ENCODE measurements around the gene C1QTNF6.
"Not testable (repeated sequence)": the region's sequence is repeated elsewhere in the genome, so short reads cannot be mapped to it uniquely, and the experiment has no call there.

The C1QTNF6 gene

DNA sequence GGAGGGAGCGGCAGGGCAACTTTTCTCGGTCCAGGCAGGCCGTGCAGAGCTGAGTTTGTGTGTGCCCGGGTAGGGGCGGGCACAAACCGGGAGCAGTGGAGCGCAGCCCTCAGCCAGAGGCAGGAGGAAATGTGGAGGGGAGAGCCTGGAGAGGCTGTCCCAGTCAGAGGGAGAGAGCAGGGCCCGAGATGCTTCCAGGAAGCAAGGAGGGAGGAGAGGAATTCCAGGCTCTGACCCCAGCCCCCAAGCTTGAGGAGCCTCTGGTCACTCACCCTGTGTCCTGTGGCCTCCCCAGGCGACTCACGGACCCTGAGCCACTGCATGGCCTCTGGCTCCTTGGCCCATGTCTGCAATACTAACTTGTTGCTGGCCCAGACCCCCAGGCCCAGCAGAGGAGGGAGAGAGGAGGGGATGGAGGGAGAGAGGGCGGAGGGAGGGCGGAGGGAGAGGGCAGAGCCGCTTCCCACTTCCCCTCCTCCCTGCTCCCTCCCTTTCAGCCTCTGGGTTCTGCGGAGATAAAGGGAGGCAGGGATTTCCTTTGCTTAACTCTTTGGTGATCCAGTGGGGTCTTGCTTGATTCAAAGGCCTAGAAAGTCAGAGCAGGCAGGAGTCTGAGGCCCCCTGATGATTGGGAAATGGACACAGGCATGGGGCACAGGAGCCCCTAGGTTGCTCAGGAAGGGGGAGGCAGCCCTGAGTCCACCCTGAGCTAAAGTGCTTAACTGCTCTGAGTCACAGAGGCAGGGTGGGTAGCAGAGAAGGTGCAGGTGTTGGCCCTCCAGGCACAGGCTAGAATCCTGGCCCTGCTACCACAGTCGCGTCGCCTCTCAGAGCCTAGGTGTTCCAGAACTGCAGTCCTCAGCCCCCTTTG, at the start of gene C1QTNF6:
C1QTNF6 (minus strand) TSS at position 357 of the 871 bp plus-strand sequence; CDS start at position 323, 34 bp downstream.
- DNase-seq (ENCODE audit: low read depth in 2 of 2) = no peak

DNA sequence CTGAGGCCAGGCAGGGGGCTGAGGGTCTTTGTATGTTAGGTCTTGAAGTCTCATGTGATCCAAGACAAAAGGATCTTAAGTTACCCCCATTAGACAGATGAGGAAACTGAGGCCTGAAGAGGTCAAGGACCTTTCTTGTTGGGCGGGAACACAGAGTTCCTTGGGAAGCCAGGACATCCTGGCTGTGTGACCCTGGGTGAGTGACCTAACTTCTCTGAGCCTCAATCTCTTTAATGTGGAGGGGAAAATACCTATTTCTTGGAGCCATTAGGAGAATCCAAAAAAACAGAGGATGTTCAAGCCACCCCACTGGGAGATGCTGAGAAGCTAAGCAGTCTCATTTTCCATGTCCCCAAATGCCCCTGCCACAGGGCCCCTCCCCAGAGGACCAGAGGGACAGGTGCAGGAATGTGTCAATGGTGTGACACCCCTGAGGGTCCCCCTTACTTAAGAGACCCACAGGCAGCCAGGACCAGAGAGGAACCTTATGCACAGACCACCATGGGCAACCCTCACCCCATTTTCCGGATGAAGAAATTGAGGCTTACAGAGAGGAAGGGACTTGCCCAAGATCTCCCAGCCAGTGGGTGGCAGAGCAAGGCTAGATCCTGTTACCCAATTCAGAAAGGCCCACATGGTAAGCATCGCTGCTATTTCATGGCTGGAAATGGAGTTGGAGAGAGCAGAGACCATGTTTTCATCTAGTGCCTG, 48.0 kb upstream of the C1QTNF6 start:
- no peak for DNase-seq (ENCODE audit: low read depth in 2 of 2)

GRCh38 chr22:37234736-37235711, 47.0 kb upstream of the C1QTNF6 start:
- no peak for DNase-seq (ENCODE audit: low read depth in 2 of 2)

DNA sequence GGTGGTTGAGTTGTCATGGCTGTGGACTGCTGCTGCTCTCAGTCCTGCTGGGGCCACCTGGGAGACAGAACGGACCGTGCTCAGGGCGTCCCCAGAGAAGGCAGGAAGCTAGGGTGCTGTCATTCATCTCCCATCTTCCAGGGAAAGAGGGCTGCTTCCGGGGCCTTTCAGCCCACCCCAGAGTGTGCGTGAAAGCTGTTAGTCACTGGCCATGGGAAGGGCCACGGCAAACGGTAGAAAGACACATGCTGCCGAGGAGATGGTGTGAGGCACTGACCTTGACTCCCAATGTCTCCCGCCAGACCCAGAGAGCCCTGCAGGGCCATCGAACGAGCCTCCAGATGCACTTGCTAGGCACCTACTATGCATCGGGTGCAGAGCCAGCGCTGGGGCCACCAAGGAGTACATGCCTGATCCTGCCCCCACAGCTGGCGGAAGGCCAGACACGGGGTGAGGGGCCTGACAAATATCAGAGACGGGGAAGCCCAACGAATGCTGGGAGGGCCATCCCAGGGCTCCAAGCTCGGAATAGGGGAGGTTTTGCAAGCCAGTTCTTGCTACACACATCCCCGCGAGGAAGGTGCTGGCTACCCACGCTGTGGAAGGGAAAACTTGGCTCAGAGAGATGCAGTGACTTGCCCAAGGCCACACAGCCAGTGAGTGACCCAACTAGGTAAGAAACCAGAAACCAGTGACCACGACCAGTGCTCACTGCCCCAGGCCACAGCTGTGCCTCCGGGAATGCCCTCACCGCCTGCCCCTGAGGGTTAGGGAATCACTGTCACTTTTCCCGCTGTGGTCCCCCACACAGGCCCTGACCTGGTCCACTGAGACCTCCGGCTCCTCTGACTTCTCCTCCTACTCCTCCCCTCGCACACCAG, 45.9 kb upstream of the C1QTNF6 start:
- no peak for DNase-seq (ENCODE audit: low read depth in 2 of 2)

DNA sequence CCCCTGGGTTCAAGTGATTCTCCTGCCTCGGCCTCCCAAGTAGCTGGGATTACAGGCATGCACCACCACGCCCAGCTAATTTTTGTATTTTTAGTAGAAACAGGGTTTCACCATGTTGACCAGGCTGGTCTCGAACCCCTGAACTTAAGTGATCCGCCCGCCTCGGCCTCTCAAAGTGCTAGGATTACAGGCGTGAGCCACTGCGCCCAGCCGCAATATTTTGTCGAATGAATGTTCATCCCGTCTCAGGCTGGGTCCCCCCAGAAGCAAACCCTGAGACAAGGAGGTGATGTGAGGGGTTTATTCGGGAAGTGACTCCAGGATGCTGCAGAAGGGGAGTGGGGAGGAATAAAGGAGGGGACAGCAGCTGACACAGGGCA, 45.3 kb upstream of the C1QTNF6 start:
- not testable (repeated sequence) for DNase-seq (ENCODE audit: low read depth in 2 of 2)

DNA sequence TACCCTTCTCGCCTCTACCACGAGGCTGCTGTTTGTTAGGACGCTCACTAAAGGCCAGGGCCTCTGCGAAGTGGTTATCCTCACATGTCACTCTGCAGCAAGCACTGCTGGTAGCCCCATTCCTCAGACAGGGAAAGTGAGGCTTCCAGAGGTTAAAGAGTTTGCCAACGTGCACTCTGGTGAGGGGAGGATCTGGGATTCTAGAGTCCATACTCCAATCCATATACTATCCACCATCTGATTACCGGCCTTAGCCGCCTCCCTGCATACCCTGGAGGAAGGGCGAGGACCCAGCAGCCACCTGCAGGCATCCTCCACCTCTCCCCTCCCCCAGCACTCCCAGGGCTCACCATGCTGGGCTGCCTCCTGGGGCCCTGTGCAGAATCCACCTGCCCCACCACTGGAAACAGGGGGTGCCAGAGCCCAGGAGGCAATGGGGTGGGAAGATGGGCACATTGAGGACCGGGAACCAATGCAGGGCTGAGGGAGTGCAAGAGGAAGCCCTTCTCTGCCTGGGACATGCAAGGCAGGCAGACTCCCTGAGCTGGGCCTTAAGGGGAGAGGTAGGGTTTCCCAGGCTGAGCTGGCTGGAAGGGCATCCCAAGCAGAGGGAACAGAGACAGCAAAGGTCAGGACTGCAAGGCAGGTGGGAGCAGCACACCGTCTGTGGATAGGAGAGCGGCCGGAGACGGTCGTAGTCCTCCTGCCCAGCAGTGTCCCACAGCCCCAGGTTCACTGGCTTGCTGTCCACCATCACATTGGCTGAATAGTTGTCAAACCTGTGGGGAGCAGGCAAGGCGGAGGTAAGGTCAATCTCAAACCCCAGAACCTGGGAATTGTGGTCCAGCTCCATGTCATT, 44.3 kb upstream of the C1QTNF6 start:
- DNase-seq (ENCODE audit: low read depth in 2 of 2) = no peak

DNA sequence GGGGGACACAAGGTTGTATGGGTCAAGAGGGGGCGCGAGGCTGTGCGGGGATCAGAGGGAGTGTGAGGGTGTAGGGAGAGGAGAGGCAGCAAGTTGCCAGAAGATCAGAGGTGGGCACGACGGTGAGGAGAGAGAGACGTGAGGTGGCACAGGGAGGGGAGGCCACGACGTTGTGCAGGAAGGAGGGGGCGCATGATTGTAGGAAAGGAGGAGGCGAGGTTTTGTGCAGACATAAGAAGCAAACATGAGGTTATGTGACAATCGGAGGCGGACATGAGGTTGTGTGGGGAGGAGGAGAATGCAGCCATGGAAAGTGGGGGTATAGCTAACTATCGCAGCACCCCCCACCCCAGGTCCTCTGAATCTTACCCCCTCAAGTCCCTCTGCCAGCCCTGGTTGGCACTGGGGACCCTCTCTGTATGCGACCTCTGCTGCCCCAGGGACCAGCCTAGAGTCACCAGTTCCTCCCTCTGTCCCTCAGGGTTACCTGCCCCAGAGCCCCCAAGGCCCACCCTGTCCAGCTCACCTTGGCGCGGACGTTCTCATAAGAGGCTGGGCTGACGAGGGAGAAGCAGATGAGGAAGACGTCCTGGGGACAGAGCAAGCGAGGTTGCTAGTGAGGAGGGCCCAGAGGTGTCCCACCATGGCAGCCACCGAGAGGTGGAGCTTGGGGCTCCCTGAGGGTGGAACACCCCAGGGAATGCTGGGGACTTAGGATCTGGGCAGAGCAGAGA, 43.5 kb upstream of the C1QTNF6 start:
- no peak for DNase-seq (ENCODE audit: low read depth in 2 of 2)

DNA sequence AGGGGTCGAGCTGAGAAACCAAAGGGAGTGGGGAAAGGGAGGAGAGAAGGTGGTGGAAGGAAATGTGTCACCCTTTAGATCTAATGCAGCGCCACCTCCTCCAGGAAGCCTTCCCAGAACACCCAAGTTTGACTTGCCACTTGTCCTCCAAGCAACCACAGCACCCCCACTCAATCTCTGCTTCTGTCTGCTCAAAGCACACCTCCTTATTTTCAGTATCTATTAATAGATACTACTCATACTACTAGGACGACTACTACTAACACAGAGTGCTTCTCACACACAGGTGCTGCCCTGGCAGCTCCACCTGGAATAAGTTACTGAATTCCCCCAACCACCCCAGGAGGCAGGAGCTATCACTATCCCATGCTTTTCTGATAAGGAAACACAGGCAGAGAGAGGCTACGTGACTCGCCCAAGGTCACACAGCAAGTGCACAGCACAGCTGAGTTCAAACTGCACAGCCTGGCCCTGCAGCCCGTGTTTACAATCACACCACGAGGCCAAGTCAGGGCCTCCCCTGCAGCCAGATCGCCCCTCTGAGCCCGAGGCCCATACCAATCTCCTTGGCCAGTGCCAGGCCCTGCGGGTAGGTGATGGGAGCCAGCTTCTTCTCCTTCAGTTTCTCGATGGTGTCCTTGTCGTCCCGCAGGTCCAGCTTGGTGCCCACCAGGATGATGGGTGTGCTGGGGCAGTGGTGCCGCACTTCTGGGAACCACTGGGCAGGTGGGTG, 42.8 kb upstream of the C1QTNF6 start:
- DNase-seq (ENCODE audit: low read depth in 2 of 2) = peak; percentile 72 to 81

DNA sequence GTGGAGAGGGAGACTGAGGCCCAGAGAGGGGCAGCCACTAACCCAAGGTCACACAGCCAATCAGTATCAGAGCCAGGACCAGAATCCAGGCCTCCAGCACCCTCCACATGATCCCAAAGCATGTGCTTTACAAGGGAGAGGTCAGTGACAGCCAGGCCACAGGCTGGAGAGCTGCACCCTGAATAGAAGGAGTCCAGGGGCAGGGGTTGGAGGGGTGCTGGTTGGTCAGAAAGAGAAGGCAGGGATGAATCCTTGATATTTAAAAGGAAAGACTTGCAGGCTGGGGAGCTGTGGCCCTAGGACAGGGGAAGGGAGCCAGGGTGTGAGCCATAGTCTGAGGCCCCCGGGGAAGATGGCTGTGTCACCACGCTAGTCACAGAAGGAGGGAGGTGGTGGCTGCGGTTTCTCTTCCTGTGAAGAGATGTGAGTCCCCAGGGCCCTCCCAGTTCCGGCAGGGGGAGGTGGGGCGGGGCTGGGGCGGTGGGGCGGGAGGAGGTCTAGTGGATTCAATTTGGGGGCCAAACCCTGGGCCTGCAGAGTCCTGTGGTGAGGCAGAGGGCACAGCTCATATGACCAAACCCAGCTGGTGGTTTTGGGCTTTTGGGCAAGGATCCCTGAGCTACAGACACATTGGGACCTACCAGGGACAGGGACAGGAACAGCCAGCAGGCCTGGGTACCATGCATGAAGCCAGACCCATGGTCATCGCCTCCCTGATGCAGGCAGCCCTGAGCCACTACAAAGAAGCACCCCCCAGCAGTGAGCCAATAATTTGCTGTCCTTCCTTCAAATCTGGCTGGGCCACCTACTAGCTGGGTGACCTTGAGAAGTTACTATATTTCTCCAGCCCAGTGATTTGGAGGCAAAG, 42.0 kb upstream of the C1QTNF6 start:
- DNase-seq (ENCODE audit: low read depth in 2 of 2) = peak; percentile 88 to 89

GRCh38 chr22:37229012-37229804, 41.2 kb upstream of the C1QTNF6 start:
- DNase-seq (ENCODE audit: low read depth in 2 of 2) = no peak

DNA sequence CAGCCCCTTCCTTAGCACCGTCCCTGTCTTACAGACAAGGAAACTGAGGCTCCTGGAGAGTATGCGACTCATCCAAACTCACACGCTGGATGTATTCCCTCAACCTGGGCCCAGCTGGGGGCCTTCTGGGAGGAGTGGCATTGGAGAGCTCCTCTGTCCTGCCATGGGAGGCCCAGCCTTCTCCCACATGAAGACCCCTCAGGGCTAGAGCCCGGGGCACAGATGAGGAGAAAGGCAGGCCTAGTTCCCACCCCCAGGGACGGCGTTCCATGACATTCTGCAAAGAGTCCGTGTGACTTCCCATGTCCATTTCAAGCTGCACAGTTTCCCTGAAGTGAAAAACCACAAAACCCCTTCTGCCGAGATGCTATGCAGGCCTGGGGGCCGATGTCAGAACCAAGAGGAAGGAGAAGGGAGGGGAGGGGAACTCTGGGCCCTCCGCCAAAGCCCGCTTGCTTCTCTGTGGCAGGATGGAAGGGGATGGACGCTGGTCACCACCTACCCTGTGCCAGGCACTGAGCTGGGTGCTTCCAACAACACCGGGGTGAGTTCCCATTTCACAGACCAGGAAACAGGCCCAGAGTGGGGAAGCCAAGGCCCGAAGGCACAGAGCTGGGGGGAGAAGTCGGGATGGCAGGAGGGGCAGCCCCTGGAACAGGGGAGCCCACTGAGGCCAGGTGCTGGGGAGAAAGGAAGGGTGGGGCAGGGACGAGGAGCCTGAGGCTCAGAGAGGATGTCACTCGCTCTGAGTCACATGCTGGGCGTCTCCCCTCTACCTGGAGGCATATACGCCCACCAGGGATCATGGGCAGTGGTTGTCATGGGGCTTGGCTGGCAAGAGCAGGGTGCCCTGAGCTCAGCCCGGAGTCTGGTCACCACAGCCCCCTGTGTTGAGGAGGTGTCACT, 40.3 kb upstream of the C1QTNF6 start:
- no peak for DNase-seq (ENCODE audit: low read depth in 2 of 2)

GRCh38 chr22:37226514-37226913, 38.5 kb upstream of the C1QTNF6 start:
- DNase-seq (ENCODE audit: low read depth in 2 of 2) = no peak

- DNase-seq (ENCODE audit: low read depth in 2 of 2) = no peak
These were observed 38.0 kb upstream of the C1QTNF6 start for GRCh38 chr22:37226087-37226486.

GRCh38 chr22:37225481-37225880, 37.4 kb upstream of the C1QTNF6 start:
- DNase-seq (ENCODE audit: low read depth in 2 of 2) = no peak

GRCh38 chr22:37224757-37225420, 36.8 kb upstream of the C1QTNF6 start:
- DNase-seq (ENCODE audit: low read depth in 2 of 2) = no peak

All from stimulated activated CD8-positive, alpha-beta memory T cell treated with anti-CD3 and anti-CD28 coated beads, Interleukin-15, amount 100 ng/mL, for 48 hours (primary cell).